B cell (primary cell): Measurements from ENCODE around the gene HTATIP2. TPM values are rescaled to one million over a fixed set of nuclear protein-coding genes. Genes with fewer than 3 reads are reported as not detected.

Source experiments
- ATAC-seq: fragments of 200-7000 bp; cut with Tn5 transposase; one replicate; pipeline ENCODE4 v1.10.0; 2021; ENCODE audit warnings: low read depth, mild to moderate bottlenecking, moderate number of reproducible peaks, moderate library complexity
- CTCF ChIA-PET: fragments of 350-600 bp; sonication (Branson Sonifier 250); formaldehyde crosslinking; loops from one replicate; lab custom pipeline; 2021; ENCODE audit warnings: antibody characterized with exemption, inconsistent platforms; lab: Charles Lee
- POLR2A ChIA-PET: fragments of 350-600 bp; sonication (Branson Sonifier 250); formaldehyde crosslinking; loops from one replicate; lab custom pipeline; 2021; ENCODE audit warnings: antibody characterized with exemption; lab: Charles Lee
- DNase-seq: peaks from one replicate; pipeline ENCODE4 v3.0.0; 2013
- H2AFZ ChIP-seq: 2 replicates; pipeline ENCODE4 v1.6.1; 2012; ENCODE audit warnings: mild to moderate bottlenecking, low read depth, low read length; ENCODE audit not compliant: insufficient read depth, poor library complexity, severe bottlenecking
- H3K27ac ChIP-seq, 2 donors: 1 replicate in 1 of 2; 2 replicates in 1 of 2; pipeline ENCODE4 v1.5.1; 2012 to 2013; ENCODE audit warnings: low read length in 2 of 2, mild to moderate bottlenecking in 2 of 2, moderate library complexity in 1 of 2
- H3K27me3 ChIP-seq, 4 experiments: fragments of 200-600 bp in 1 of 4; sonication (generic) in 1 of 4; replicated peaks in 1 of 4; 1 replicate in 2 of 4; 2 replicates in 2 of 4; pipeline versions ENCODE4 v1.6.1 to v1.7.0; 2013 to 2016; ENCODE audit warnings: low read length in 3 of 4, mild to moderate bottlenecking in 2 of 4, mixed read lengths in 1 of 4, moderate library complexity in 1 of 4; ENCODE audit not compliant: insufficient read depth in 4 of 4, control insufficient read depth in 3 of 4; ENCODE audit errors: control extremely low read depth in 1 of 4
- H3K36me3 ChIP-seq, 2 experiments: replicated peaks in 1 of 2; 1 replicate in 1 of 2; 2 replicates in 1 of 2; pipeline versions ENCODE4 v1.6.1 to v1.7.1; 2013; ENCODE audit warnings: low read length in 1 of 2; ENCODE audit not compliant: insufficient read depth in 2 of 2, control insufficient read depth in 1 of 2; ENCODE audit errors: control extremely low read depth in 1 of 2, extremely low read depth in 1 of 2
- H3K4me1 ChIP-seq, 2 donors: fragments of 200-600 bp in 1 of 2; sonication (generic) in 1 of 2; 1 replicate in 1 of 2; 2 replicates in 1 of 2; pipeline versions ENCODE4 v1.5.1 to v1.6.1; 2013 to 2017; ENCODE audit warnings: low read length in 2 of 2; ENCODE audit not compliant: control insufficient read depth in 2 of 2, insufficient read depth in 2 of 2
- H3K4me2 ChIP-seq: replicated peaks from 2 replicates; pipeline ENCODE3; 2012; ENCODE audit warnings: mild to moderate bottlenecking, low read depth, low read length; ENCODE audit not compliant: poor library complexity, severe bottlenecking
- H3K4me3 ChIP-seq, 5 experiments: fragments of 200-600 bp in 1 of 5; sonication (generic) in 1 of 5; 1 replicate in 3 of 5; 2 replicates in 2 of 5; pipeline versions ENCODE4 v1.5.1 to v1.7.0; 2011 to 2016; ENCODE audit warnings: low read length in 4 of 5, mild to moderate bottlenecking in 4 of 5, low read depth in 2 of 5, control low read depth in 1 of 5, moderate library complexity in 1 of 5; ENCODE audit not compliant: insufficient read depth in 1 of 5; ENCODE audit errors: control extremely low read depth in 1 of 5, extremely low read depth in 1 of 5
- H3K79me2 ChIP-seq: fragments of 200-600 bp; sonication (generic); one replicate; pipeline ENCODE4 v1.6.0; 2016; ENCODE audit warnings: low read length; ENCODE audit not compliant: control insufficient read depth, insufficient read depth
- H3K9ac ChIP-seq: fragments of 200-600 bp; sonication (generic); 2 replicates; pipeline ENCODE4 v1.6.1; 2017; ENCODE audit warnings: mild to moderate bottlenecking, low read length, moderate library complexity
- H3K9me3 ChIP-seq, 3 donors: one replicate each; pipeline versions ENCODE4 v1.6.1 to v1.7.1; 2013; ENCODE audit warnings: low read length in 2 of 3; ENCODE audit not compliant: control insufficient read depth in 2 of 3, insufficient read depth in 1 of 3; ENCODE audit errors: control extremely low read depth in 1 of 3
- H4K20me1 ChIP-seq: 2 replicates; pipeline ENCODE4 v1.6.0; 2012; ENCODE audit warnings: mild to moderate bottlenecking, low read length; ENCODE audit not compliant: insufficient read depth, control insufficient read depth, poor library complexity, severe bottlenecking
- H3K27ac Mint-ChIP-seq: one replicate; pipeline ENCODE4 v1.8.0; 2021; ENCODE audit warnings: mixed read lengths
- H3K27me3 Mint-ChIP-seq: one replicate; pipeline ENCODE4 v1.8.0; 2021; ENCODE audit warnings: mixed read lengths
- H3K4me1 Mint-ChIP-seq: one replicate; pipeline ENCODE4 v1.8.0; 2021; ENCODE audit warnings: mixed read lengths
- H3K4me3 Mint-ChIP-seq: one replicate; pipeline ENCODE4 v1.8.0; 2021; ENCODE audit warnings: mixed read lengths
- H3K9me3 Mint-ChIP-seq: one replicate; pipeline ENCODE4 v1.8.0; 2022; ENCODE audit warnings: mixed read lengths; ENCODE audit not compliant: insufficient read depth
- CTCF ChIP-seq: fragments of 200-600 bp; IDR thresholded peaks from one replicate; pipeline ENCODE4 v1.8.0; 2022; ENCODE audit warnings: antibody characterized with exemption, mild to moderate bottlenecking
- EZH2 ChIP-seq: IDR thresholded peaks from 2 replicates; pipeline ENCODE4 v1.6.1; 2012; ENCODE audit warnings: borderline replicate concordance, low read depth, mild to moderate bottlenecking, moderate library complexity, low read length; ENCODE audit not compliant: insufficient read depth, poor library complexity, severe bottlenecking
- WGBS: methylation state at CpG from one replicate; pipeline ENCODE4 v1.1.5; 2013; ENCODE audit warnings: missing lambda C conversion rate; ENCODE audit not compliant: insufficient coverage; 5-methylcytosine and 5-hydroxymethylcytosine counted together
- intact Hi-C: fragments of 100-400 bp; cut with micrococcal nuclease; formaldehyde crosslinking; loops from one replicate; pipeline ENCODE4 v1.10.0; 2022
- polyA plus RNA-seq: library from polyadenylated mRNA; depleted of rRNA; stranded (reverse); fragments of >200 nt; gene quantifications from 2 replicates; pipeline ENCODE4 v1.2.3, GENCODE V29; 2012
- total RNA-seq, 2 donors: library from RNA; stranded (reverse); fragments of 120-200 nt in 1 of 2; gene quantifications; 1 replicate in 1 of 2; 2 replicates in 1 of 2; pipeline versions ENCODE4 v1.2.3 to v1.2.4, GENCODE V29; 2013 to 2022

The HTATIP2 gene
- total and polyA plus RNA-seq, 2 donors (not counting 1 experiment from before 2014, with no cell fraction given), result 18.2 to 31.2 TPM

DNA sequence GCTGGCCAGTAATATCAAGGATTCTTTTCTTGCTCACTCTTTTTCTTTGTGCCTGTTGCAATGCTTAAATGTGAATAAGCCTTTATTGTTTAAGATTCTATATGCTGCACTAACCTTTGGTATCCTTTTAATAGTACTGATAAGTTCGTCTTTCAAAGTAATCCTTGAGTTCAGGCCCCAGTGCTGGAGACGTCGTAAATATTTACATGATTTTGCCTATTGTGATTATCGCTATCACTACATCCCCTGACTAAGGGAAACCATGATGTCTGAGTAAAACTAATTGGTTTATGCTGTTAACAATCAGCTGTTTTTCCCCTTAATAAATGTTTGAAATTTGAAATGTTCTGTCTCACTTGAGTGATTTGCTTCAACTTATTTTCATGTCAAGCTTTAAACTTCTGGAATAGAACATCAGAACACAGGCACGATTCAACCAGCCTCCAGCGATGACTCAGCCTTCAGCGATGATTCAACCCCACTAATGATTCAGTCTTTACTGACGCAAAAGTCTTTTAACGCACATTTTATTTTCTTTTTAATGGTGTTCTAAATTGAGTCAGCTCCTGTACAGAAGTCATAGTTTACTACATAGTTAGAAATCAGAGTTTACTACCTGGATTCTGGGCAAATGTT, 3.9 kb downstream of the HTATIP2 start:
- Histone ChIP-seq H3K27ac (no peak overlapping the region), H3K4me3 (no peak overlapping the region), H3K27me3 (no peaks in the 10 kb centered on the region), H2AFZ (no peak overlapping the region), H4K20me1 (no peaks in the 10 kb centered on the region), H3K9ac (no peak overlapping the region), H3K79me2 (peaks cover 11% of the 10 kb centered on the region), H3K9me3 (no peaks in the 10 kb centered on the region), H3K36me3 (peaks cover 7 to 18% of the 10 kb centered on the region in 2 experiments), H3K4me2 (no peak overlapping the region), H3K4me1 (peaks cover 13 to 22% of the 10 kb centered on the region in 2 donors)
- DNase-seq (no peak), ATAC-seq (no peak)
- no peak for TF ChIP-seq CTCF
- no peak for TF ChIP-seq EZH2
- no CpG with 5 or more reads among the region's 9 CpGs for WGBS
- no peak overlapping the region for H3K4me3 Mint-ChIP-seq
- H3K27ac Mint-ChIP-seq, result no peak overlapping the region
- POLR2A ChIA-PET, result no interaction called here
- intact Hi-C loops, result loop anchor here (10.0 kb wide), 1 partner anchor 1973 kb away; the partner anchor contains the start of gene LDHA
- CTCF ChIA-PET, result interaction anchor here (2.8 kb wide), 1 partner anchor 19 kb away, joined by 7 read pairs; the partner anchor contains the start of gene PRMT3
- no peaks in the 10 kb centered on the region for H3K9me3 Mint-ChIP-seq
- peaks cover 42% of the 10 kb centered on the region for H3K4me1 Mint-ChIP-seq
- no peaks in the 10 kb centered on the region for H3K27me3 Mint-ChIP-seq

GRCh38 chr11:20368438-20368837, 4.9 kb downstream of the HTATIP2 start:
- CTCF ChIA-PET, result interaction anchor here (1.2 to 2.8 kb wide), 2 partner anchors 14 to 18 kb away, joined by 5 to 7 read pairs; partner anchors contain the start of gene PRMT3
- POLR2A ChIA-PET, result no interaction called here
- DNase-seq (no peak), ATAC-seq (no peak)
- Histone ChIP-seq H3K27ac (no peak overlapping the region), H3K9ac (no peak overlapping the region), H3K4me2 (no peak overlapping the region), H3K4me3 (no peak overlapping the region), H3K4me1 (peaks cover 6 to 13% of the 10 kb centered on the region in 2 donors), H3K79me2 (peaks cover 1% of the 10 kb centered on the region), H4K20me1 (no peaks in the 10 kb centered on the region), H3K27me3 (no peaks in the 10 kb centered on the region), H3K36me3 (peaks cover 7 to 18% of the 10 kb centered on the region in 2 experiments), H2AFZ (no peak overlapping the region), H3K9me3 (no peaks in the 10 kb centered on the region)
- Mint-ChIP-seq H3K27me3 (no peaks in the 10 kb centered on the region), H3K9me3 (no peaks in the 10 kb centered on the region), H3K4me1 (peaks cover 32% of the 10 kb centered on the region), H3K4me3 (no peak overlapping the region), H3K27ac (peak overlapping the region; percentile 10)
- TF ChIP-seq CTCF, result no peak
- no peak for TF ChIP-seq EZH2
- intact Hi-C loops, result loop anchor here (10.0 kb wide), 1 partner anchor 1974 kb away; the partner anchor contains the start of gene LDHA
